Measurements from ENCODE around the gene ACSS2. TPM values are rescaled to one million over a fixed set of nuclear protein-coding genes. Genes with fewer than 3 reads are reported as not detected.

Gene ACSS2
- total RNA-seq, 4 donors from 2014 or later: 58.9 to 114 (median 85.3) TPM

- no peak overlapping the region for H3K27ac ChIP-seq
- no peaks in the 10 kb centered on the region for H3K27me3 ChIP-seq
- peak in 1 of 2 donors; percentile 61 for DNase-seq (ENCODE audit: low spot score in 2 of 2)
- 96% methylated on average over 9 of the region's 9 CpGs for WGBS
- peaks cover 30% of the 10 kb centered on the region for H3K36me3 ChIP-seq
- TF ChIP-seq CTCF (IDR thresholded peaks at IDR 0.05): no peak
- TF ChIP-seq POLR2A (IDR thresholded peaks at IDR 0.05): no peak
- no peak for TF ChIP-seq EP300 (IDR thresholded peaks at IDR 0.05)
- no peak for TF ChIP-seq POLR2AphosphoS5 (IDR thresholded peaks at IDR 0.05)
- peaks cover 5% of the 10 kb centered on the region for H3K4me1 ChIP-seq
- H3K9me3 ChIP-seq: no peaks in the 10 kb centered on the region
- no peak overlapping the region for H3K4me3 ChIP-seq
Measured at GRCh38 chr20:34859826-34860545, 16.4 kb upstream of the ACSS2 start.

GRCh38 chr20:34861386-34862084 lies 14.9 kb upstream of the ACSS2 start:
- TF ChIP-seq EP300 (IDR thresholded peaks at IDR 0.05): no peak
- TF ChIP-seq POLR2AphosphoS5 (IDR thresholded peaks at IDR 0.05): no peak
- TF ChIP-seq CTCF (IDR thresholded peaks at IDR 0.05): no peak
- no peak for TF ChIP-seq POLR2A (IDR thresholded peaks at IDR 0.05)
- DNase-seq (ENCODE audit: low spot score in 2 of 2): peak in 1 of 2 donors; percentile 74

GRCh38 chr20:34862724-34863123 lies 13.7 kb upstream of the ACSS2 start:
- H3K27ac ChIP-seq: no peak overlapping the region
- no peaks in the 10 kb centered on the region for H3K27me3 ChIP-seq
- no peak overlapping the region for H3K4me3 ChIP-seq
- 92% methylated on average over 12 of the region's 12 CpGs for WGBS
- DNase-seq (ENCODE audit: low spot score in 2 of 2): peak in 1 of 2 donors; percentile 69
- peaks cover 17% of the 10 kb centered on the region for H3K36me3 ChIP-seq
- H3K9me3 ChIP-seq: no peaks in the 10 kb centered on the region
- no peak for TF ChIP-seq POLR2A (IDR thresholded peaks at IDR 0.05)
- no peak for TF ChIP-seq POLR2AphosphoS5 (IDR thresholded peaks at IDR 0.05)
- no peak for TF ChIP-seq EP300 (IDR thresholded peaks at IDR 0.05)
- TF ChIP-seq CTCF (IDR thresholded peaks at IDR 0.05): no peak
- peaks cover 5% of the 10 kb centered on the region for H3K4me1 ChIP-seq

More at GRCh38 chr20:34861386-34862084, 14.9 kb upstream of the ACSS2 start:
- Histone ChIP-seq H3K27me3 (no peaks in the 10 kb centered on the region), H3K36me3 (peaks cover 23% of the 10 kb centered on the region), H3K4me3 (no peak overlapping the region), H3K27ac (no peak overlapping the region), H3K9me3 (no peaks in the 10 kb centered on the region), H3K4me1 (peaks cover 5% of the 10 kb centered on the region)
- WGBS: 83% methylated on average over 7 of the region's 7 CpGs

- WGBS: 79% methylated on average over 32 of the region's 32 CpGs
- H3K4me1 ChIP-seq: peaks cover 5% of the 10 kb centered on the region
- H3K9me3 ChIP-seq: no peaks in the 10 kb centered on the region
- no peak overlapping the region for H3K27ac ChIP-seq
- H3K36me3 ChIP-seq: peaks cover 17% of the 10 kb centered on the region
- H3K27me3 ChIP-seq: no peaks in the 10 kb centered on the region
- TF ChIP-seq CTCF (IDR thresholded peaks at IDR 0.05) (no peak), EP300 (IDR thresholded peaks at IDR 0.05) (no peak), POLR2A (IDR thresholded peaks at IDR 0.05) (no peak), POLR2AphosphoS5 (IDR thresholded peaks at IDR 0.05) (no peak)
- DNase-seq (ENCODE audit: low spot score in 2 of 2): peak in 1 of 2 donors; percentile 68
- no peak overlapping the region for H3K4me3 ChIP-seq
Measured at GRCh38 chr20:34863421-34863965, 12.9 kb upstream of the ACSS2 start.

- WGBS: 94% methylated on average over 5 of the region's 5 CpGs
- no peak for DNase-seq (ENCODE audit: low spot score in 2 of 2)
Measured at GRCh38 chr20:34864216-34864615, 12.2 kb upstream of the ACSS2 start.

More at GRCh38 chr20:34864216-34864615, 12.2 kb upstream of the ACSS2 start:
- Histone ChIP-seq H3K36me3 (peaks cover 12% of the 10 kb centered on the region), H3K27ac (no peak overlapping the region), H3K4me3 (no peak overlapping the region), H3K4me1 (peaks cover 5% of the 10 kb centered on the region), H3K27me3 (no peaks in the 10 kb centered on the region), H3K9me3 (no peaks in the 10 kb centered on the region)
- TF ChIP-seq POLR2A (IDR thresholded peaks at IDR 0.05) (no peak), EP300 (IDR thresholded peaks at IDR 0.05) (no peak), CTCF (IDR thresholded peaks at IDR 0.05) (no peak), POLR2AphosphoS5 (IDR thresholded peaks at IDR 0.05) (no peak)
